Stimulated activated CD8-positive, alpha-beta memory T cell treated with anti-CD3 and anti-CD28 coated beads, Interleukin-12 subunit alpha, Interleukin-12 subunit beta, amount 100 ng/mL, for 4 hours (primary cell): ENCODE measurements around the gene SLC25A38.
A peak's percentile ranks its signal among the peaks of the same experiment; 100 is the strongest.
"Not testable (repeated sequence)": the region's sequence is repeated elsewhere in the genome, so short reads cannot be mapped to it uniquely, and the experiment has no call there.

Experiments
- DNase-seq: peaks from one replicate; pipeline ENCODE4 v3.0.0-alpha.2; 2020; ENCODE audit warnings: low read depth

The SLC25A38 gene

GRCh38 chr3:39383045-39383880 is at the start of gene SLC25A38:
Gene SLC25A38, plus strand, starts transcription at chr3:39383370. Its CDS starts 355 bp downstream, at chr3:39383725.
- DNase-seq = peak; percentile 64

DNA sequence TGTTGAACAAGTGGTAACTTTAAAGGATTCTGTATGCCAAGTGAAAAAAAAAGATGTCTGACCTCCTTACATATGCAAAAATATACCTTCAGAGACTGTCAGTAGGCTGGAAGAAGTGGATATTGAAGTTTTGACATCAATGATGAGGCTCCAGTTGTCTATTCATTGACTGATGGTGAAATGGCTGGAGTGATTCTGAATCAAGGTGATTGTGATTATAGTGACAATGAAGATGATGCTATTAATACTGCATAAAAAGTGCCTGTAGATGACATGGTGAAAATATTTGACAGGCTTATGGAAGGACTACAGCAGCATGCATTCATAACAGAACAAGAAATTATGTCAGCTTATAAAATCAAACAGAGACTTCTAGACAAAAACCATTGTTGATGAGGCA is 49.6 kb upstream of the SLC25A38 start:
- DNase-seq = no peak

DNA sequence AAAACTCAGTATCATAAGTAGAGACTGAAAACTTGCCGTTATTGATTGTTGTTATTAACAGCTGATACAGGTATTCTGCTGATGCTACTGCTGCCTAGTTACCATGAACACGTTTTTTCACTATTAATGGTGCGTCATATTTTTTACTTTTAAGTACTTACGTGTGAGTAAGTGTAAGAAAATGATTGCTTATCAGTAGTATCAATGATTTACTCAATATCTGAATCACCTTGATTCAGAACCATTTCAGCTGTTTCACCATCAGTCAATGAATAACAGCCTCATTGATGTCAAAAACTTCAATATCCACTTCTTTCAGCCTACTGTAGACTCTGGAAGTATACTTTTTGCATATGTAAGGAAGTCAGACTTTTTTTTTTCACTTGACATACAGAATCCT is 49.0 kb upstream of the SLC25A38 start:
- DNase-seq = no peak

GRCh38 chr3:39338201-39338600 is 45.0 kb upstream of the SLC25A38 start:
- DNase-seq = no peak

DNA sequence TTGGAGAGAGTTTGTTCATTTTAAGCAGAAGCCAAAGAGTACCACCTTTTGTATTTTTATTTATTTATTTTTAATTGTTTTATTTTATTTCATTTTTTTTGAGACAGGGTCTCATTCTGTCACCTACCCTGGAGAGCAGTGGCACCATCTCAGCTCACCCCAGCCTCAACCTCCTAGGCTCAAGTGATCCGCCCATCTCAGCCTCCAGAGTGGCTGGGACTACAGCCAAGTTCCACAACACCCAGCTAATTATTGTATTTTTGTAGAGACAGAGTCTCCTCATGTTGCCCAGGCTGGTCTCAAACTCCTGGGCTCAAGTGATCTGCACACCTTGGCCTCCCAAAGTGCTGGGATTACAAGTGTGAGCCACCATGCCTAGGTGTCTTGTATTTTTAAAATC is 44.1 kb upstream of the SLC25A38 start:
- no peak for DNase-seq

GRCh38 chr3:39343076-39343717 is 40.0 kb upstream of the SLC25A38 start:
- DNase-seq = no peak

- no peak for DNase-seq
Measured at GRCh38 chr3:39343760-39344159, 39.4 kb upstream of the SLC25A38 start.

- DNase-seq = no peak
Measured at GRCh38 chr3:39344746-39345344, 38.3 kb upstream of the SLC25A38 start.

GRCh38 chr3:39346785-39347585 is 36.2 kb upstream of the SLC25A38 start:
- DNase-seq = no peak

- no peak for DNase-seq
Measured at GRCh38 chr3:39347586-39347876, 35.6 kb upstream of the SLC25A38 start.

DNA sequence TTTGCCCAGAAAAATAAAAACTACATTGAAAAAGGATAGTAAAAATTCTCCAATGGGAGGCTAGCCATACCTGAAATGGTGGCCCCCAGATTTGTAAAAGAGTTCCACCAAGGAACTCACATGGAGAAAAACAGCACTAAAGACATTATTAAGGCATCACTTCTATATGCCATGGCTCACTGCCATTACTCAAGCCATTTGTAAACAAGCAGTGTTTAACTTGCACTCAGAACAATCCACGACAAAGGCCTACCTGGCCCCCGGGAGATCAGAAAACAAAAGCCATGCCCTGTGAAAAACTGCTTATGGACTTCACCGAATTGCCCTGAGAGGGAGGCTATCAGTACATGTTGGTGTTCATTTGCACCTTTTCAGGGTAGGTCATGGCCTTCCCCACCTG is 34.1 kb upstream of the SLC25A38 start:
- DNase-seq = no peak

GRCh38 chr3:39350714-39351113 is 32.5 kb upstream of the SLC25A38 start:
- no peak for DNase-seq

- DNase-seq = not testable (repeated sequence)
Measured at GRCh38 chr3:39351134-39351533, 32.0 kb upstream of the SLC25A38 start.

DNA sequence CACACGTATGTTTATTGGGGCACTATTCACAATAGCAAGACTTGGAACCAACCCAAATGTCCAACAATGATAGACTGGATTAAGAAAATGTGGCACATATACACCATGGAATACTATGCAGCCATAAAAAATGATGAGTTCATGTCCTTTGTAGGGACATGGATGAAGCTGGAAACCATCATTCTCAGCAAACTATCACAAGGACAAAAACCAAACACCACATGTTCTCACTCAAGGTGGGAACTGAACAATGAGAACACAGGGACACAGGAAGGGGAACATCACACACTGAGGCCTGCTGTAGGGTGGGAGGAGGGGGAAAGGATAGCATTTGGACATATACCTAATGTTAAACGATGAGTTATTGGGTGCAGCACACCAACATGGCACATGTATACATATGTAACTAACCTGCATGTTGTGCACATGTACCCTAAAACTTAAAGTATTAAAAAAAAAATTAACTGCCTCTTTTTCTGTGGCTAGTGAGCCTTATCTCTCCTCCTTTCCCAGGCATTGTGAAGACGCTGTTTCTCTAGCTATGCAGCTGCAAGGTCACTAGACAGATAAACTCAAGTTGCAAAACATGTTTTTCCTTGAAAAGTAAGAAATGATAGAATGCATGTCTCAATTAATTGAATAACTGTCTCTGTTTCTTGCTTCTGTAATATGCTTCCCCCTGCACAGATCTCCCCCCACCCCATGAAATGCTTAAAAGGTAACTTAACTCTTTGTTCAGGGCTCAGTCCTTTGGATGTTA is 29.8 kb upstream of the SLC25A38 start:
- DNase-seq = not testable (repeated sequence)

GRCh38 chr3:39358333-39358732 is 24.8 kb upstream of the SLC25A38 start:
- no peak for DNase-seq

DNA sequence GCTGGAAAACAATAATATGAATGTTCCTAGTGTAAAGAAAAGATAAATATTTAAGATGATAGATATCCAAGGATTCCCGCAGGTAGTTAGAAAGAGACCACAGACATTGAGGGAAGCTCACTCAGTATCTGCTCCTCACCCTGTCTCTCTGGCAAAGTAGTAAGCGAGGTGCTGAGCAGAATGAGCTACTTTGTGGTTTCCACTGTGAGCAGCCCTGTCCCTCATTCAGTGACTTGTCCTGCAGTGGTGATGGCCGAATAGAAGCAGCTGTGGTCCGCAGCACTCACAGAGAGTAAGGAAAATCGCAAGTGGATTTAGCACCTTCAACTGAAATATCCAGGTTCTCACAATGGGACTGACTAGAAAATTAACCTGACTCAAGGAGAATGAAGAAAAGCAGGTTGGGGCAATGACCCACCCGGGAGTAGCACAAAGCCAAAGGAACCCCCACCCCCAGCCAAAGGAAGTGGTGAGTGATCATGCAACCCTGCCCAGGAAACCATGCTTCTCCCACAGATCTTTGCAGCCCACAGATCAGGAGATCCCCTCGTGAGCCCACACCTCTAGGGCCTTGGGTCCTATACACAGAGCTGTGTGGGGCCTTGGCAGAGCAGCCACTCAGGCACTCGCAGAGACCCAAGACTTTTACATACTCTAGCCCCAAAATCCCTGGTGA is 21.8 kb upstream of the SLC25A38 start:
- peak; percentile 28 for DNase-seq

DNA sequence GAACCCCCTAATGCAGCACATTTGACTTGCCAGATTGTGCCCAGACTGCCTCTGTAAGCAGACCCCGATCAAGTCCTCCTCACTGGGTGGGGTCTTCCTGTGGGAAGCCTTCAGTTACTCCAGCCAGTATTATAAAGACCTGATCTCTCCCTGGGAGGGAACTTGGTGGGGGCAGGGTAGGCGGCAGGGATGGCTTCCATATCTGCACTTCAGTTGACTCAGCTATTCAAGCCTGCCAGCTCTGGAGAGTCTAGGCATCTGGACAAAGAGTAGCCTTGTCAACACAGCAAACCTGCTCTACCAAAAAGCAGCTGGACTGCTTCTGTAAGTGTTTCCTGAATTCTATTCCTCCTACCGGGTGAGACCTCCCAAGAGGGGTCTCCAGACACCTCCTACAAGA is 21.0 kb upstream of the SLC25A38 start:
- DNase-seq = no peak

- no peak for DNase-seq
Measured at GRCh38 chr3:39362812-39363211, 20.4 kb upstream of the SLC25A38 start.

GRCh38 chr3:39370450-39370849 is 12.7 kb upstream of the SLC25A38 start:
- not testable (repeated sequence) for DNase-seq

GRCh38 chr3:39372833-39373232 is 10.3 kb upstream of the SLC25A38 start:
- no peak for DNase-seq

GRCh38 chr3:39376959-39377634 is 6.1 kb upstream of the SLC25A38 start:
- DNase-seq = no peak
